ENCODE results near the gene LRCH1. TPM values are rescaled to one million over a fixed set of nuclear protein-coding genes. Genes with fewer than 3 reads are reported as not detected.

LRCH1 gene
- total RNA-seq, 1 donor from 2014 or later, result 17.0 TPM

- no peak for DNase-seq (ENCODE audit: low read depth)
- TF ChIP-seq CTCF (conservative IDR thresholded peaks at IDR 0.05; ENCODE audit: low read depth, low read length), result no peak
Measured at GRCh38 chr13:46801858-46802257, 248.9 kb downstream of the LRCH1 start.

More at GRCh38 chr13:46801858-46802257, 248.9 kb downstream of the LRCH1 start:
- no peak overlapping the region for H3K4me3 ChIP-seq (ENCODE audit: low read depth, low read length)

Other genes with a start within 250 kb of the LRCH1 start
- gene RUBCNL, start 165.9 kb upstream of the LRCH1 start, total RNA-seq, result 0.29 TPM in 1 of 2 replicates, not detected in the other
- gene ESD, start 244.0 kb downstream of the LRCH1 start, total RNA-seq, result 163 TPM in 2 replicates

Measured in epithelial cell of proximal tubule (primary cell).